ENCODE data around the gene HIF1A. TPM values are rescaled to one million over a fixed set of nuclear protein-coding genes. Genes with fewer than 3 reads are reported as not detected.

The HIF1A gene
- total and polyA plus RNA-seq, 2 experiments from 2014 or later = 113 to 242 TPM

GRCh38 chr14:61663312-61663979 lies 31.9 kb upstream of the HIF1A start:
- Histone ChIP-seq H3K79me2 (replicated peaks; ENCODE audit: insufficient read depth) (no peaks in the 10 kb centered on the region), H3K27me3 (ENCODE audit: insufficient read depth) (no peaks in the 10 kb centered on the region), H3F3A (replicated peaks; ENCODE audit: low read depth) (no peaks in the 10 kb centered on the region), H3K4me1 (ENCODE audit: insufficient read depth) (no peaks in the 10 kb centered on the region), H3K4me2 (no peak overlapping the region), H3K36me3 (ENCODE audit: insufficient read depth) (no peaks in the 10 kb centered on the region), H3K4me3 (no peak overlapping the region), H3K9me2 (ENCODE audit: insufficient read depth) (peaks cover 6% of the 10 kb centered on the region; the same call in 1 of the 2 replicates), H3K27ac (ENCODE audit: low read depth) (no peak overlapping the region), H4K20me1 (replicated peaks; ENCODE audit: insufficient read depth) (no peaks in the 10 kb centered on the region), H2AFZ (no peak overlapping the region)
- Mint-ChIP-seq H3K36me3 (ENCODE audit: low read depth) (no peaks in the 10 kb centered on the region), H3K4me1 (peaks cover 9% of the 10 kb centered on the region; the same call in 2 of the 3 replicates), H3K27ac (no peak overlapping the region), H3K4me3 (no peak overlapping the region), H3K27me3 (ENCODE audit: insufficient read depth, low read depth, poor library complexity) (peaks cover 4% of the 10 kb centered on the region), H3K9me3 (no peaks in the 10 kb centered on the region)
- no peak for DNase-seq (ENCODE audit: low spot score)
- TF ChIP-seq JUNB (IDR thresholded peaks at IDR 0.05; ENCODE audit: unreplicated experiment) (no peak), NANOG (IDR thresholded peaks at IDR 0.05; ENCODE audit: borderline replicate concordance) (no peak), ZNF114 (CRISPR knock-in tag; IDR thresholded peaks at IDR 0.05) (no peak), EZH2 (IDR thresholded peaks at IDR 0.05; ENCODE audit: low read depth, unreplicated experiment) (no peak), ZNF331 (CRISPR knock-in tag; IDR thresholded peaks at IDR 0.05; ENCODE audit: low read depth) (no peak), CREB1 (CRISPR knock-in tag; IDR thresholded peaks at IDR 0.05; ENCODE audit: low read depth) (no peak), POLR2AphosphoS5 (IDR thresholded peaks at IDR 0.05; ENCODE audit: low read depth) (no peak), CTCF (conservative IDR thresholded peaks at IDR 0.05; ENCODE audit: low read depth in 2 of 2) (no peak), EZH2phosphoT487 (IDR thresholded peaks at IDR 0.05; ENCODE audit: unreplicated experiment) (no peak), ZNF462 (CRISPR knock-in tag; IDR thresholded peaks at IDR 0.05) (no peak), ETS1 (IDR thresholded peaks at IDR 0.05) (no peak), STAT1 (IDR thresholded peaks at IDR 0.05; ENCODE audit: unreplicated experiment) (no peak), REST (IDR thresholded peaks at IDR 0.05; ENCODE audit: unreplicated experiment) (no peak)
- ATAC-seq = no peak
